GM18502 (cell line): ENCODE data around the gene HOXD9.

ENCODE experiments used
- ATAC-seq: cut with Tn5 transposase; IDR thresholded peaks from one replicate; pipeline ENCODE4 v1.9.1; 2021; ENCODE audit warnings: mild to moderate bottlenecking; ENCODE audit not compliant: unreplicated experiment, poor library complexity

Gene HOXD9

DNA sequence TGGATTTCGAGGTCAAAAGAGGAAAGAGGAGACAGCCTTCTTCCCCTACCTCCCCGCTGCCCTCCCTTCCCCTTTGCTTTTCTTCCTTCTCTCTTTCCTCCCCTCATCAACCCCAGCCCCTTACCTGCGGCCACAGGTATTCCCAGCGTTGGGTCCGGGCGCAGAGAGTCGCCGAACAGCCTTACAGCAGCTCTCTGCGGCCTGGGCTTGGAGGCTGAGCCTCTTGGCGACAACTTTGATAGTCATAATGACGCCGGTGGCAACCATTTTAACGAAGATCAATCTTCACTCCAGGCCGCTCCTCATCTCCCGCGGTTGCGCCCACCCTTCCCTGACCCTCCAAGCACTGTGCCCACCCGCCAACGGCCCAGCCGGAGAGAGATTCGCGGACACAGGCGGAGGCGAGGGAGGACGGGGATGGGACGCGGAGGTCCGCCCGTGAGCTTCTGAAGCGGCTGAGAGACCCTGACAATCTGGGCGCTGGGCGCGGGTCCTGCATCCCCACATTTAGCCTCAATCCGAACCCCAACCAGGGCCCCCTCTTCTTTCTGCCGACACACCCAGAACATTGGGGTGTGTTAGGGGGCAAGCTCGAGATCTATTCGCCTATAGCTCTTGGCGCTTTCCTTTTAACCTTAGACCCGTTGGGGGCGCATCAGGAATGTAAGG lies 37.3 kb upstream of the HOXD9 start:
- ATAC-seq = no peak

DNA sequence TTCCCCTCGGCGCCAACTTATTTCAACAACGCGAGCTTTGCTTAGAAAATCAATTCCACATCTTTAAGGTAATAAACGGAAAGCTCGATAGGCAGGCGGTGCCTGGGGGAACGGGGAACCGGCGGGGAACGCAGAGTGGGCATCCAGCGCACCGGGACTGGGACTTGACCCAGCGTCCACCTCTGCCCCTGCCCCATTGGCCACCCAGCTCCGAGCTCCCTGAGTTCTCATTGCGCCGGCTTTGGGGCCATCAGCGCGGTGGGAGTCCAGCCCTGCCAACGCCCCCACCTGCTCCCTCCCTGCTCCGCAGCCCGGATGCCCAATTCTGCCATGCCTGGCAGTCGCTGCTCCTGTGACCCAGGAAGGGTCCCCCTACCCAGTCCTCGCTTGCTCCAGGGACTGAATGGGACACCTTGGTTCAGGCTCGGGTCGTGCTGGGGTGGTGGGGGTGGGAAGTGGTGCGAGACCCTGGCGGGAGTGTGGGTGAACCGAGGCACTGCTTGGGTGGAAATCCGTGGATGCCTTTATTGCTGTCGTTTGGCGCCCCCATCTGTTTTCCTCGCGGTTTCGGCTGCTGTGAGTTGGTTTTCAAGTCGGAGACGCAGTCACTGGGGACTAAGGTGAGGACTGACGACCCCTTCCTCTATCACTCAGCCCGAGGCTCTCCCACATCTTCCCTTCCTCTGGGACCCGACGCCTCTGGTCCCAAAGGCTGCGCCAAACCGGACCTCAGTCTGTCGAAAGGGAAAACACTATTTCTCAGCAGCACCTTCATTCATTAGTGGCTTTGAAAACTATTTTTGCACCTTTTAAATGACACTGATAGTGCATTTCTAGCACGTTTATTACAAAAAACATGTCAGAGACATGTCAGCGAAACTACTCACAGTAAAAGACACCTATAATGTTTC lies 36.4 kb upstream of the HOXD9 start:
- no peak for ATAC-seq

DNA sequence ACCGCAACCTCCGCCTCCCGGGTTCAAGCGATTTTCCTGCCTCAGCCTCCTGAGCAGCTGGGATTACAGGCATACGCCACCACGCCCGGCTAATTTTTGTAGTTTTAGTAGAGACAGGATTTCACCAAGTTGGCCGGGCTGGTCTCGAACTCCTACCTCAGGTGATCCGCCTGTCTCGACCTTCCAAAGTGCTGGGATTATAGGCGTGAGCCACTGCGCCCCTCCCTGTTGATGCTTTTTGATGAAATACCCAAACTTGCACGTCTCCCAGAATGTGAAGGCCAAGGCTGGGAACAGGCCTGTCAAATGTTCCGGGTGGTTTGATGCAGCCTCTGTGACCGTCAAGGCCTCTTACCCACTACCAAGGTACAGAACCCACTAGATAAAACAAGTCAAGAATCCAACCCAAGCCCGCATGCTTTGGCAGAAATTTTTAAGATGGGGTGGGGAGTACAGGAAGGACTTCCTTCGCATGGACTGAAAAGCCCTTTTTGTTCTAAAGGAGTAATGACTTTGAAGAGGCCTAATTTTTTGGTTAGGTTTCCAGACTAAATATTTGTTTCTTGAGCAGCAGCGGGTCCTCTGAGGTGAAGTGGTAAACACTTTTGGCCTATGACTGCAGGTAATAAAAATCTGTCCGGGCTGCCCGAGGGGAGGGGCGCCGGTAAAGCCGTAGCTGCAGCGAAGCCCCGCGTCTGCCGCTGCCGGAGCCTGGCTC lies 35.0 kb upstream of the HOXD9 start:
- no peak for ATAC-seq

DNA sequence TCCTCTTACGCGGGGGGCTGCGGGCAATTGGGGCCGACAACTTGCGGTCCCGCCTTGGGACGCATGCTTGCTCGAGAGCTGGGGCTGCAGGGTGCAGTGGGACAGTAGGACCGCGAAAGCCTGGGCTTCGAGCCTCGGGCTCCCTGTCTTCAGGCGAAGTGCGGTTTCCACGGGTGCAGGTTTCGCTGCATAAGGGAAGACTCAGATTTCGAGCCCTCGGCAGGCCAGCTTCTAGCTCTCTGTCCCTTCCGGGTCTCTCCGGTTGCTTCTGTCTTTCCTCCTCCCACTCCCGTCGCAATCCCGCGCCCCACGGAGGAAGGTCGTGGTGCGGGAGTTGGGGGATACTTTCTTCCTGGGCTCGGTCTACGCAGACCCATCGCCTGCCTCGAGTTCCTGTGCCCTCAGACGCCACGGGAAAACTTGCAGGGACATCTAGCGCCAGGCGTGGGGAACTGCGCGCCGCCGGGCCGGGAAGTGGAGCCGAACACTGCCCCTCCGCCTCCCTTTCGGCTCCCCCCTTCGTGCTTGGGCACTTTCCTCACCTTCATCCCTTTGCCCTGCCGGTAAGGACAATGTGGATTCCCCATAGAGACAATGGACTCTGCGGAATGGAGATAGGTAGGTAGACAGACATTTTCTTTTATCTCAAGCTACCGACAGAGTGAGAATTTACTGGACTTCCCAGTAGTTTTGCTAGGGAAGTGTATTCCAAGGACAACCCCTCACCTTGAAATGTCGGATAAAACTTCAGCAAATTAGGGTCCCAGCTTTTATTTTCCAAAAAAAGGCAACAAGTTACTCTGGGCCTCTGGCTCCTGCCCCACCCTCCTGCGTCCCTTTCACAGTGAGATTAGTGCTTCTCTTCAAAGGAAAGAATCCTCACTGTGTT lies 34.2 kb upstream of the HOXD9 start:
- peak; percentile 58 for ATAC-seq

DNA sequence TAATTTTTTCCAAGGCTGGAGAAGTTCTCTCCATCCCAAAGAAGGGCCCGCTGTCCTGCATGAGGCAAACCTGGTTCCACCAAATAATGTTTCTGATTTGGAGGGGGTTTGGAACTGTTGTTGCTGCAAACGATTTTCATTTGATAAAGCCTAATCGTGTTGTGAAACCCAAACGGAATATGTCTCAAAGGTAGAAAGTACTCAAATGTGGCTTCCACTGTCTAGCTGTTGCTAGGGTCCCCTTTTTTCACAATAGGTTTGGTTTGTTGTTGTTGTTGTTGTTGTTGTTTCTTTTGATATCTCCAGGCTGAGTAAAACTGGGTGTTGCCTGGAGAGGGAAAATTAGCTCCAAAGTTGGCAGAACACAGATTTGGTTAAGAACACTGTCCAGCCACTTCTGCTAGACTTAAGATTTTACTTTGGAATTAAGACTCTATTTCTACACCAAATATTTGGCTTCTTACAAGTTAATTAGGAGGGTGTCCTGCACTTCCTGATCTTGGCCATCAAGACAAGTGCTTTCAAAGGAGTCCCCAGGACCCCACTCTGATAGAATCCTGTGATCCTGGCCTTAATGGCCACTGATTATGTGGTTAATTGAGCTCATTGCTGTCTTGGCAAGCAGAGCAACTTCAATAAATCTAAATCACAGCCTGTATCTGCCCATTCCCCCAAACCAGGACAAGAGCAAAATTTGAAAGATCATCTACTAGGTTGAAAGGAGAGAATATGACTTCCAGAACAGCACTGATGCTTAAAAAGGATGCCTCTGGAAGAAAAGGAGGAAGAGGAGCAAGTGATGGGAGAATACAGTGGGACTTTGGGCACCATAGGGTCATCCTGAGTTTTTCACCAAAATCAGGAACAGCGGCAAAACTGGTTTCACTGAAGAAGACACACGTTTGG lies 33.3 kb upstream of the HOXD9 start:
- ATAC-seq = no peak

DNA sequence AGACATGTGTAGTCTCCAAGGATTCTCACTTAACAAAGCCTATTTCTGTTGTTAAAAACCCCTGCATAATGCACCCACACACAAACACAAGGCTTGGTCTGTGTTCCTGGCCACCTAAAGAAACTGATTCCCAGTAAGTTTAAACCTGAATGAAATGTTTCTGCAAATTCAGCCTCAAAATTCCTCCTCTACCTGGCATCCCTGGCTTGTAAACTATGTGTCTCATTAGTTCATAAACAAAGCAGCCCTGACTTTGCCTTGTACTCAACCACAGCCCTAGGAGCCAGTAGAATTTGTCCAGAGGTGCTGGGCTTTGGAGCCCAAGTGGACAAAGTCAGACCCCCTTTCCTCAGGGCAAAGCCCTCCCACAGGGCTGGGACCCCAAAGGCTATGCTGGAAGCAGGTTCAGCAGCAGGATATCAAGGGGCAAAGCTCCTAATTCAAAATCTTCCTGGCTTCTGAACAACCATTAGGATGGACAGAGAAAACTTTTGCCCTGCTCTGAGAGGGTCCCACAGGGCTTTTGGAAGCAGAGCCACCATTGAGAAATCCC lies 32.6 kb upstream of the HOXD9 start:
- no peak for ATAC-seq

DNA sequence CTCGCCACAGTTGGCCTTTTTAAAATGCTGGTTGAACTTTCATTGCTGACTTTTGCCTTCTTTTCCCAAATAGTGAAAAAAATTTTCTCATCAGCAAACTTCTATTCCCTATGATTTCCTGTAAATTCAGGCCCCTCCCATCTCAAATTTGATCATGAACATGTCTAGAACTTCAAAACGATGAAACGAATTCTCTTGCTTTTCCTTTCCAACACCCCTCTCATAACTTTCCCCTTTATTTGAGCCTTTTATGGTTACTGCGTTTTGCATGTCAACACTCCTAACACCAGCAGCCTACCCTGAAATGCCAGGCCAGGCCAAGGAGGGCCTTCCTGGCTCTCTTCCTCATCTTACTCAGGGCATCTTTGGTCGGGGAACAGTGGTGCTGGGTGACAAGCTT lies 31.7 kb upstream of the HOXD9 start:
- no peak for ATAC-seq

DNA sequence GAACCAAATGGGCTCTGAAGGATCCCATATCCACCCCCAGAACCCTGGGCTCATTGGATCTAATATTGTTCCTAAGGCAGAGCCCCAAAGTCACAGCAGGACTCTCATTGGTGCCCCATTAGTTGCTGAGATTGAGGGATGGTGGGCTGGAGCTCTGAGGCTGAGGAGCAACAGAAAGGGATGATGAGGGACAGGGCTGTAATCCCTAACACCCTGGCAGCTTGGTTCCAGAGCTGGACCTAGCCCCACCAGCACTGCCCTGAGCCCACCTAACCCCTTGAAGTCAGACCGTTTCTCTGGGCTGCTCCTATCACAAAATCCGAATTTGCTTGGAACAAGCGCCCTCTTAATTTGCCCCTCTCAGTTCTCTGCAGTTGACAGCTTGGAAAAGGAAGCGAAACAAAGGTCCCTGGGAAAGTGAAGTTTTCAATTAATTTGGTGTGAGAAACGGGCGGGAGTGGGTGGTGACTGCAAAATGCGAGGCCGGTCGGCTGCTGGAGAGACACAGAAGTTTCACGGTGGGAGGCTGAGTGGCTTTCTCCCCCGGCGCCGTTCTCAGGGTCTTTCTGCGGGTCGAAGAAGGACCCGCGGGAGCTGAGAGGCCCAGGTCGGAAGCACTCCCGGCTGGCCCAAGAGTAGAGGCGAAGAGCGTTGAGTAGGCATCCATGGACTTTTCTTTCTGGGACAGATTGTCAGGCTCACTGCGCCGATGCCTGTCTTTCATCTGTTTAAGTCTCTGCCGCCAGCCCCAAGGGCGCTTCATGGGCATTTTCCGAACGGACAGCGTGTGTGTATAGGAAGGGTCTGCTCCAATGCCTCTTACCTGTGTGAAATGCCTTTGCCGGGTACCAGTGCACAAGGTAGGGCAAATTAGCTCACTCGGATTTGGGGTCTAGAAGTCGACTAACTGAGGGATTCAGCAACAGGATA lies 30.9 kb upstream of the HOXD9 start:
- no peak for ATAC-seq

DNA sequence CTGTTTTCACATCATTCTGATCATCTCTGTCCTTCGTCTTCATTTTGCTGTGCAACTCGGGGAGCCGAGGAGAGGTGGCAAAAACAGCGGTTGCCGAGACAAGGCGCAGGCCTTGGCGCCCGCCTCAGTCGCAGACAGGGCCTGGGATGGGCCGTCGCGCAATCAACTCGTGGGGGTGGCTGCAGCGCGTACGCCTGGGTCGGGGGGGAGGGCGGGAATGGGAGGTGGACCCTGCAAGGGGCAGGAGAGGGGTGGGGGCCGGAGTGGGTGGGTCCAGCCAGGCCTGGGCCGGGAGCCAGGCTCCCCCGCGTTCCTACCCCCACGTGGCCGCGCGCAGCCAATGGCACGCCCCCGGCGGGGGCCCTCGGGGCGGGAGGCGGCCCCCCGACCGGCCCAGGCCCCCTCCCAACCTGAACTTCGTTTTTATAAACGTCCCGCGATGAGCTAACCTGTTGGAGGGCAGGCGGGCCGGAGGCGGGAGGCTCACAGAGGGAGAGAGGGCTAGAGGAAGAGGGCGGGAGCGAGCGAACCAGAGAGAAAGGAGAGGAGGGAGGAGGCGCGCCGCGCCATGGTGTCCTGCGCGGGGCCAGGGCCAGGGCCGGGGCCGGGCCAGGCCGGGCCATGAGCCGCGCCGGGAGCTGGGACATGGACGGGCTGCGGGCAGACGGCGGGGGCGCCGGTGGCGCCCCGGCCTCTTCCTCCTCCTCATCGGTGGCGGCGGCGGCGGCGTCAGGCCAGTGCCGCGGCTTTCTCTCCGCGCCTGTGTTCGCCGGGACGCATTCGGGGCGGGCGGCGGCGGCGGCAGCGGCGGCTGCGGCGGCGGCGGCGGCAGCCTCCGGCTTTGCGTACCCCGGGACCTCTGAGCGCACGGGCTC lies 30.0 kb upstream of the HOXD9 start, which contains the start of gene HOXD13:
Gene HOXD13, plus strand, starts transcription at position 452 of the 875 bp plus-strand sequence. Its CDS starts 170 bp downstream, at position 622.
- no peak for ATAC-seq

DNA sequence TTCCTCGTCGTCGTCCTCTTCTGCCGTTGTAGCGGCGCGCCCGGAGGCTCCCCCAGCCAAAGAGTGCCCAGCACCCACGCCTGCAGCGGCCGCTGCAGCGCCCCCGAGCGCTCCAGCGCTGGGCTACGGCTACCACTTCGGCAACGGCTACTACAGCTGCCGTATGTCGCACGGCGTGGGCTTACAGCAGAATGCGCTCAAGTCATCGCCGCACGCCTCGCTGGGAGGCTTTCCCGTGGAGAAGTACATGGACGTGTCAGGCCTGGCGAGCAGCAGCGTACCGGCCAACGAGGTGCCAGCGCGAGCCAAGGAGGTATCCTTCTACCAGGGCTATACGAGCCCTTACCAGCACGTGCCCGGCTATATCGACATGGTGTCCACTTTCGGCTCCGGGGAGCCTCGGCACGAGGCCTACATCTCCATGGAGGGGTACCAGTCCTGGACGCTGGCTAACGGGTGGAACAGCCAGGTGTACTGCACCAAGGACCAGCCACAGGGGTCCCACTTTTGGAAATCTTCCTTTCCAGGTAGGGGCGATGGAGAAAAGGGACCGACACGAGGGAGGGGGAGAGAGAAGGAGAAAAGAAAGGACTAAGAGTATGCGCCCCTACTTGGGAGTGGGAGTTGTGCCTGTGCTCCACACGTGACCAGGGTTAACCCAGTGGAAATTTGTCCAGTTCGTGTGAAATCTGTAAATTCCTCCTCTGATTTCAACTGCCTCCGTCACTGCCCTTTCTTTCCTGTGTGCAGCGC lies 29.2 kb upstream of the HOXD9 start:
- no peak for ATAC-seq

DNA sequence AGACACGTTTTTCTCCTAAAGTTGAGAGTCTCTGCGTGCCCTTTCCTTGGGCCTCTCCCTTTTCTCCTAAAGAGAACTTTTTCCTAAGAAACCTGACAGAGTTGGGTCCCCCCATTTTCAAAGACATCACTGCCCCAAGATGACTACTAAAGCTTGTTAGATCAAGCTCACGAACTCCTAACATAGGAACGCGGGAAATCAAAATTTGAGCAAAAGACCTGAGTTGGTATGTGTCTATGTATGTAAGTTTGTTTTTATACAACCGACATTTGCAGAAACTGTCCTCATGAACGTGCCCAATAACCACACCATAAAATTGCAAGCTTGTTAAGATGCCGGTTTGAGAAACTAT lies 28.6 kb upstream of the HOXD9 start:
- no peak for ATAC-seq

DNA sequence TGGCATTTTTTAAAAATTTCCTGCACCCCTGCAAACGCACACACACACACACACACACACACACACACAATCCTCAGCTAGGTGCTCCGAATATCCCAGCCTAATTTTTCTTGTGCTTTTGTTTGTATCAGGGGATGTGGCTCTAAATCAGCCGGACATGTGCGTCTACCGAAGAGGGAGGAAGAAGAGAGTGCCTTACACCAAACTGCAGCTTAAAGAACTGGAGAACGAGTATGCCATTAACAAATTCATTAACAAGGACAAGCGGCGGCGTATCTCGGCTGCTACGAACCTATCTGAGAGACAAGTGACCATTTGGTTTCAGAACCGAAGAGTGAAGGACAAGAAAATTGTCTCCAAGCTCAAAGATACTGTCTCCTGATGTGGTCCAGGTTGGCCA lies 28.2 kb upstream of the HOXD9 start:
- no peak for ATAC-seq

DNA sequence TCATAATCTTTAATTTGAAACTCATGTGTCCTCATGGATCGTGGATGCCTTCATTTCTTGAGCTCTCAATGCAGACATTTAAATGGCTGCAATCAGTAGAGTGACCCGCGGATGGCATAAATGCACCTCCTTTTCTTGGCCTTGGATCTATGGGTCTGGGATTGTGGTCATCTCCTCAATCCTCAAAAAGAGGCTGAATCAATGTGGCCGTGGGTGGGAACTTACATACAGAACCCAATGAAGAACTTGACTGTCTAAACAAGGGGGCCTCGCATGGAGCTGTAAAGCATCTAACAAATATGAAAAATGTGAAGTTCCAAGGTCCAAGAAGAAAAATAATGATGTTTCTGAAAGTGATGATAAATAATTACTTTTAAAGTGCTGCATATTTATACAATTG lies 27.1 kb upstream of the HOXD9 start:
- ATAC-seq = no peak

DNA sequence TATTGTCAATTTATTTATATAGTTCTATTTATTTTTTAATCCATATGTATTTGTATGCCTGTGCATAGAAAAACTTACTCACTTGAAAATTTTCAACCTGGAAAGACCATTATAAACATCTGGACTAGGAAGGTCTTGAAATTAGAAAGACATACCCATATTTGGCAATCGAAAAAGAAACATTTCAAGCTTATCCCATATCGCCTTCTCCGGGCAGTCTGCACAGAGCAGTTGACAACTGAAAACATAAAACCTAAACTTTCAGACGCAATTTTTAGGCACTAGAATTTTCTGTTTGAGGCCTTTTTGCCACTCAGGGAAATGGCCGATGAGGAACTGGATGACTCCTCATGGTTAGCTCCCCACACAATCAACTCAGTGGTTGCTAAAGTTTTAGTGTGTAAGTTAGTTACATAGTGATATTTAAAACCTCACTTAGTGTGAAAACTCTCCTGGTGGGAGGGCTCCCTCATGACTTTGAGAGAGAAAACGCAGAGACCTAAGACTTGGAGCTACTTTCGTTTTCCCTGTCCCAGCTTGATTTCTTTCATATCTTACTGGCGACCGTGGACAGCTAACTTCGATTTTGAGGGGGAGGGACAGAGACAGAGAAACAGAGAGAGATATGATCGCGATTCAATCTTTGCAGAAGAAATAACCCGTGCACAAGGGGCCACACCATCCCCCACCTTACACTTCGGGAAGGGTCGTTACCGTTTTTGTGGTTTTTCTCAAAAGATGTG lies 26.1 kb upstream of the HOXD9 start:
- no peak for ATAC-seq

DNA sequence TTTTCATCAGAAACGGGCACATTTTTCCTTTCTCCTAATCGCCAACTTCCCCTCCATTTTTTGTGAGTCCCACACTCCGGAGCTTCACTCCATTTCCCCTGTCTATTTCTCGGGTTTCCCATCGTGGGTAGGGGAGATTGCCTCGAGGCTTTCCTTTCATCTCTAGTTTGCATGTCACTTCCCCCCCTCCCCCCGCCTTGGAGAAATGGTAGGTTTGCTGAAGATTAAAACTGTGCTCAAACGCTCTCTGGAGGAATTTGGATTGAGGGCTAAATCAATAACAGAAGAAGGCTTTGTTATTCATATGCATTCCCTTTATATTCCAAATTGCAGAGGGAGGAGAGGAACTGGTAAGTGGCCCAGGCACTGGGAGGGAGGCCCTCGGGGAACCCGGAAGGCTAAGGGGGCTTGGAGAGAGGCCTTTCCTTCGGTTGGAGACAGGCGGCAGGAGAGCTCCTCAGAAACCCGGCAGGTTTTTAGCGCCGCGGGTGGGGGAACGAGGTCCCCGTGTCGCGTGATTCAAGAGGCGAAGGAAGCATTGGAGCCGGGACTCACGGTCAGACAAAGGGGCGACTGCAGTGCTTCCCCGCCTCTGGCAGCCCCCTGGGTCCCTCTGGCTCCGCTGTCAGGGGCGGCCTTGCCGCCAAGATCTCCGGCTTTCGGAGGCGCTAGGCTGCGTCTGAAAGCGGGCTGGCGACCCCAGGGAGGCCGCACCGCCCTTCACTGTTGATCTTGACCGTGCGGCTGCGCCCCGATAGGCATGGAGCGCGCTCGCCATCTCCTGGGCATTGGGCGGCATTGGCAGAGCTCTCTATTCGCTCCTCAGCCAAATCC lies 25.3 kb upstream of the HOXD9 start:
- peak; percentile 79 for ATAC-seq
